Measurements from ENCODE around the gene PRCD.

The PRCD gene

GRCh38 chr17:76539631-76540271 lies at the start of gene PRCD:
PRCD (plus strand) TSS chr17:76540044; CDS start chr17:76540142, 98 bp downstream.
- no peak for DNase-seq

GRCh38 chr17:76490112-76490710 lies 49.6 kb upstream of the PRCD start:
- no peak for DNase-seq

- no peak for DNase-seq
These were observed 48.3 kb upstream of the PRCD start for GRCh38 chr17:76491271-76492122.

- peak; percentile 30 for DNase-seq
These were observed 47.5 kb upstream of the PRCD start for GRCh38 chr17:76492123-76492988.

- DNase-seq = peak; percentile 60
These were observed 46.8 kb upstream of the PRCD start for GRCh38 chr17:76492989-76493501.

- no peak for DNase-seq
These were observed 46.2 kb upstream of the PRCD start for GRCh38 chr17:76493505-76494167.

GRCh38 chr17:76495663-76496400 lies 44.0 kb upstream of the PRCD start:
- no peak for DNase-seq

GRCh38 chr17:76496464-76496863 lies 43.4 kb upstream of the PRCD start:
- no peak for DNase-seq

GRCh38 chr17:76497699-76497978 lies 42.2 kb upstream of the PRCD start:
- DNase-seq = no peak

- DNase-seq = peak; percentile 89
These were observed 41.6 kb upstream of the PRCD start for GRCh38 chr17:76497979-76498875.

- DNase-seq = no peak
These were observed 41.0 kb upstream of the PRCD start for GRCh38 chr17:76498876-76499251.

GRCh38 chr17:76499267-76499667 lies 40.6 kb upstream of the PRCD start:
- DNase-seq = no peak

- no peak for DNase-seq
These were observed 39.6 kb upstream of the PRCD start for GRCh38 chr17:76500074-76500746.

- DNase-seq = no peak
These were observed 39.2 kb upstream of the PRCD start for GRCh38 chr17:76500747-76501017.

- peak; percentile 85 for DNase-seq
These were observed 38.6 kb upstream of the PRCD start, which contains the start of gene RHBDF2 for GRCh38 chr17:76501018-76501826. RHBDF2 (minus strand) TSS chr17:76501423; CDS start chr17:76481524, 19,899 bp downstream.

GRCh38 chr17:76501827-76502307 lies 38.0 kb upstream of the PRCD start:
- no peak for DNase-seq

GRCh38 chr17:76502341-76503211 lies 37.3 kb upstream of the PRCD start:
- DNase-seq = no peak

- DNase-seq = no peak
These were observed 35.7 kb upstream of the PRCD start for GRCh38 chr17:76504117-76504516.

All from eye (tissue), 1 donor.